GDM1 (cell line): ENCODE data around the gene KMT2D.
A peak's percentile ranks its signal among the peaks of the same experiment; 100 is the strongest.

Experiments
- DNase-seq: peaks from one replicate; lab custom pipeline; 2025; lab: John Stamatoyannopoulos, UW

Gene KMT2D

DNA sequence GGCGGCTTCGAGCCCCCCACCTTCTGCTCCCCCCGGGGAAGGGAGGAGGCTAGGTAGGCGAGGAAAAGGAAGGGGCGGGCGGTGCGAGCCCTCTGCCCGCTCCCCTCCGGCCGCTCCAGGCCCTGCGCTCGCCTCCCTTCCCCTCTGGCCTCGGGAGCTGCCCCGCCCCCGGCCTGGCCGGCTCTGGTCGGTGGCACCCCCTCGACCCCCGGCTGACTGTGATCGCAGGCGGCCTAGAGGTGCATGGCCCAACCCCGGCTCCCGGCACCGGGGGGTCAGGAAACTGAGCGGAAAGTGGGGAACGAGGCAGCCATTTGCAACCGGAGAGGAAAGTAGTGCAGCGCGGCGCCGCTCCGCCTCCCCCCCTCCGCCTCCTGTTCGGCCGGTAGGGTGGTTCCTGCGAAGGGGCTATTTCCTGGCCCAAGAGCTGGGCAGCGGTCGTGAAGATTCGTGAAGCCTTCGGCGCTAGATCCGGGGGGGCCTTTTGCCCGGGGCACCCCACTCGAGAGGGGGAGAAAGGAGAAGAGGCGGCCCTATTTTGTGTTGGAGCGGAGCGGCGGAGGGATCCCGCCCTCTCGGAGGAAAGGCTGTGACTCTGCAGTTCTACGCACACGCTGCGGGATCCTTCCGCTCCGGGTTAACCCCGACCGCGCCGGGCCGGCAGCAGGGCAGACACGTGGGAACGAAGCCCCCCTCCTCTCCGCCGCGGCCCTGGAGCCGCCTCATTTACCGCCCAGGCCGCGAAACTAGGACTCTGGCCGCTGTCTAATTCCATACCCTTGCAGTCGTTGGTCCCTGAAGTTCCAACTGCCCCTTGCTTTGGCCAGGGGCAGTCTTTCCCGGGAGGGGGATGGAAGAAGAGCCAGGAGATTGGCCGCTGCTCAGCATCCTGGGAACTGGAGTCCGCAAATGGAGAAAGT, at the start of gene KMT2D:
Gene KMT2D (minus strand): TSS at position 558 of the 920 bp plus-strand sequence. CDS start 5,470 bp downstream, outside the sequence.
- DNase-seq, result peak; percentile 87

- DNase-seq, result no peak
These were observed 49.3 kb upstream of the KMT2D start for GRCh38 chr12:49109641-49110463.

- DNase-seq, result no peak
These were observed 48.4 kb upstream of the KMT2D start for GRCh38 chr12:49108958-49109404.

DNA sequence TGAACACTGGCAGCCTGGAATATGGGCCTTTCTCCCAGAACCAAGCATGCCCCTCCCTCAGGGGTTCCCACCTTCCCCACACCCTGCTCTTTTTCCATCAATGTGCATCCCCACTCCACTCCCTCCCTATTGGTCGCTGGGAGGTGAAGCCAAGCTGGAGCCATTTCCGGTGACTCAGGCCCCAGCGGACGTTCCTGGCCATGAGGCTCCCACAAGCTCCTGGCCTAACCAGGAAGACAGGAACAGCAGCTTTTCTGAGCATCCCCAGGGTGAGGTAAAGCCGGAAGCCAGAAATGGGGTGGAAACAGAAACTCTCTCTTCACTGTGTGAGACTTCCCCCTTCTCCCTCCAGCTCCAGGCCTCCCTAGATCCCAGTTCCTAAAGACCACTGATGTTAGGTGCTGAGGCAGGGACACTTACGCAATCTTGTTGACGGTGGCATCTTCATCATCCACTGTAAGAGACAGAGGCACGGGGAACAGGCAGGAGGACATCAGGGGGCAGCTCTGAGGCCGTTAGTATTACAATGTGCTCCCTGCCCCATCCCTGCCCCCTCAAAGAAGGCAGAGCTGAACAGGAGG, 45.0 kb upstream of the KMT2D start:
- DNase-seq, result no peak

DNA sequence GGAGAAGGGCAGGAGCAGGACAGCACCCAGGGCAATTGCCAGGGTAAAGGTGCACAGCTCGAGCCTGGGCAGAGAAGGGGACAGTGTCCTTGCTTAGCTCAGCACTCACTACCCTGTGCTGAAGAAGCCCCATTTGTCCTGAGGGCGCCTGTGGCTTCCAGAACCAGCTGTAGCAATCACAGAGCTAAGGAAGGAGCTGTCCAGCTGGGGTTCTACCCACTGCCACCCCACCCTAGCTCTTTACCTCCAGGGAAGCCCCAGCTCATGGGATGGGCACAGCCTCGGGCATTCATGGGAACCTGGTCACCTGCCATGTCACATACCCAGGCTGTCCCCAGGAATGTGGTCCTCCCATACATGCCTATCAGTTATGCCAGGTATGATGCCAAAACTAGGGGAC, 44.2 kb upstream of the KMT2D start:
- DNase-seq, result no peak

- no peak for DNase-seq
These were observed 39.8 kb upstream of the KMT2D start for GRCh38 chr12:49100380-49100779.

DNA sequence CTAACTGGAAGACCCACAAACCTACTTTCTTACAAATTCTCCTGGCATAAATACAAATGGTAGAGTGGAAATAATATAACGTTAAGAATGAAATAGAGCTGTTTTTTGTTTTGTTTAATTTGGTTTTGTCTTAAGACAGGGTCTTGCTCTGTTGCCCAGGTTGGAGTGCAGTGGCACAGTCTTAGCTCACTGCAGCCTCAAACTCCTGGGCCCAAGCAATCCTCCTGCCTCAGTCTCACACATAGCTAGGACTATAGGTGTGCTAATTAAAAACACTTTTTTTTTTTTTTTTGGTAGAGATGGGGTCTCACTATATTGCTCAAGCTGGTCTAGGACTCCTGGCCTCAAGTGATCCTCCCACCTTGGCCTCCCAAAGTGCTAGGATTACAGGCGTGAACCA, 38.1 kb upstream of the KMT2D start:
- DNase-seq, result no peak

- DNase-seq, result peak; percentile 56
These were observed 37.4 kb upstream of the KMT2D start for GRCh38 chr12:49098035-49098451.

- DNase-seq, result no peak
These were observed 36.8 kb upstream of the KMT2D start for GRCh38 chr12:49097381-49097780.

DNA sequence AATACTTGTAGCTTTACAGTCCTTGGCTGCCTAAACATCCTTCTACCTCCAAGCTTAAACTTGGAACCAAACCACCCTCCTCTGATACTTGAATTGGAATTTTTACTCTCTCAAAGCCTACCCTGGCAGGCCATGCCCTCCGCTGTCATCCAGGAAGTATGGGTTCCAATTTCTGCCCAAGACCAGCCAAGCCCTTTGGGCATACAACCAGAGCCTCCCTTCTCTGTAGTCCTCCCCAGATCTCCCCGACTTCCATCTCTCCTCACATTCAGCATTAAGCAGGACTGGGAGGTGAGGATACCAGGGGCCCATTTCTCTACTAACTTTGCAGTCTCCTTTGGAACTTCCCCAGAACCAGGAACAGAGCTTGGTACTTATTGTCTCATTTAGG, 34.4 kb upstream of the KMT2D start:
- DNase-seq, result no peak

DNA sequence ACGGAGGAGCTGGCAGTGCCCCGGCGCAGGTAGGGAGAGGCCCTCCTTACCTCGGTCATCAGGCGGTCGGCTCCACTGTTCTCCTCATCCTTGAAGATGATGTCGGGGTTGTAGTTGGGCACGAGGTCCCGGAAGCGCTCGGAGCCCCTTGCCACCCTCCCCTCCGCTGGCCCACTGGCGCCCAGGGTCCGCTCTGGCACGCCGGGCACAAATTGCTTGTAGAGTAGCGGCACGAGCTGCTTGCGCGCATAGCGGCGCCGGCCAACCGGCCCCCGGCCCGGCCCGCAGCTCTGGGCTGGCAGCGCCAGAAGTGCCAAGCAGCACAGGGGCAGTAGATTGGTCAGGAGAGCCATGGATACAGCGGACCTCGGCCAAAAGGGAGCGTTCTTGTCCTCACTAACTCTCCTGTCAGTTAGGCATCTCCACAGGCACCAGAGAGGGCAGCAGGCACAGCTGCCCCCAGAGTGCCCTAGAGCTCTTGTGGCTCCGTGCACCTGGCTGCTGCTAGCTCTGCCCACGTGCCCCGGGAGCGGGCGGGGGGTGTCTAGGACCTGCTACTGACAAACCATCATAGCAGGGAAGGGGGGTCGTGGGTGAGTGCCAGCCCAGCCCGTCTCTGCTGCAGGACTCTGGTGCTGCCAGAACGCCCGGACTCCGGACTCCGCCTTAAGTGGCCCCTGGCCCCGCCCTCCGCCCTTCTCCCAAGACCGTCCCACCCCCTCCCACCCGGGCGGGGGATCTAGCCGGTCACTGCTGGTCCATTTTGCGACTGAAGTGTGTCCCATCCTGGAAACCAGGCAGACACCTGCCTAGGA, 33.8 kb upstream of the KMT2D start, which contains the start of gene DHH:
Gene DHH (minus strand): TSS at position 642 of the 815 bp plus-strand sequence. CDS start 289 bp downstream, at position 353.
- DNase-seq, result no peak

- DNase-seq, result no peak
These were observed 33.2 kb upstream of the KMT2D start for GRCh38 chr12:49093792-49094159.

- no peak for DNase-seq
These were observed 32.3 kb upstream of the KMT2D start for GRCh38 chr12:49092816-49093406.

- no peak for DNase-seq
These were observed 31.7 kb upstream of the KMT2D start for GRCh38 chr12:49092086-49092815.

DNA sequence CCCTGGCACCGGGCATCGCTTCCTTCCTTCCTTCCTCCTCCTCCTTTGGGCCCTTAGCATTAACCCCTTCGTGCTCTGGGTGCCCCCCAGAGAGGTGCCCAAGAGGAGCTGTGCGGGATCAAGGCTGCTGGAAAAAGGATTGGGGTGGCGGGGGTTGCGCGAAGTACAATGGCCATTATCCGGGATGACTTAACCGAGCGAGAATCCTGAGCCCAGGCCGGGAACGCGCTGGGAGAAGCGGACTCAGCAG, 31.2 kb upstream of the KMT2D start:
- no peak for DNase-seq

- DNase-seq, result no peak
These were observed 30.7 kb upstream of the KMT2D start for GRCh38 chr12:49091056-49091835.

DNA sequence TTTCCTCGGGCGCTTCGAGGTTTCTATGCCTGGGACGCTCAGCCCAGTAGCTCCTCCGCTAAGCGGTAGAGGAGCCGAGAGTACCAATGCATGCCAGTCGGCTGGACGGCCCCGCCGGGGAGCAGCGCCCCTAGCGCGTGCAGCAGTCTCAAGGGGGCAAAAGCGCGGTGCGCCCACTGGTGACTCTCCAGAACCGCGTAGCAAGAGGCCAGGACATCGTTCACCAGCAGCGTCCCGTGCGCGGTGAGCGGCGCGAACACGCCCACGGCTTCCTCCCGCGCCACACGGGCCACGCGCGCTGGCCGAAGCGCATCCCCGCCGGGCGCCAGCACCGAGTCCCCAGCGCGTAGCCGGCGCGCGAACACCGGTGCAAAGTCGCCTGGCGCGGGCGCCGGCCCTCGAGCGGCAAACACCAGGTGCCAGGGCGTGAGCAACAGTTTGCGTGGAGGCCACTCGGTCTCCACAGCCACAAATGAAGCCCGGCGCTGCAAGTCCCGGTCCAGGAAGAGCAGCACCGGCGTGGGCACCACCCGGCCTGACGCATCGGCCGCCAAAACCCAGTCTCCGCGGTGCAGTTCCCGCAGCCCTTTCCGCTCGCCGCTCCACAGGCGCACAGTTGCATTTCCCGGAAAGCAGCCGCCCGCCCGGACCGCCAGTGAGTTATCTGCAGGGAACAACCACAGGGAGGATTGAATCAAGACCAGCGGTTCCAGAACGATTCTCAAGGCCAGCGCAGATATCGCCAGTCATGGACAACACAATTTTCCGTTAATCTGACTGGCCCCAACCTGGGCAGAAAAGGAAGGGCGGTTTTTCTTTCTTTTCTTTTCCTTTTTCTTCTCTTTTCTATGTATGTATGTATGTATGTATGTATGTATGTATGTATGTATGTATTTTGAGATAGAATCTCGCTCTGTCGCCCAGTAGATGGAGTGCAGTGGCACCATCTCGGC, 29.5 kb upstream of the KMT2D start:
- no peak for DNase-seq

DNA sequence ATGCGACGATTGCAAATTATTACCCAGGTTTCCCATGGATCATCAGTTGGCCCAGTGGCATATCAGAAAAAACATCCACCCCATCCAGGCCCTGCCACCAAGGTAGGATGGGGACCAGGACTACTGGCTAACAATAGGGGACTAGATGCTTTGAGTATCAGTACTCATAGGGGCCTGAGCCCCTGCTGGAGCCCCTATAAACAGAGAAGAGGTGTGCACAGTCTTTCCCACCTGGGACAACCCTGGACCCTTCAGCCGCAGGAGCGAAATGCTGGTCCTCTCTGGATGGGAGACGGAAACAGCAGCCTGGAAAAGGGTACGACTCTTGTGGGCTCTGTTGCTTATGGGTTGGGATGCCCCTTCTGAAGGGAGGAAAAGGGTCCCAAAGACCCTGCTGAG, 28.3 kb upstream of the KMT2D start:
- DNase-seq, result no peak
